Tibial artery (tissue), 4 donors: ENCODE measurements around the gene CEP55.
"Not testable (repeated sequence)": the region's sequence is repeated elsewhere in the genome, so short reads cannot be mapped to it uniquely, and the experiment has no call there.

ENCODE experiments used
- DNase-seq, 2 donors: peaks; one replicate each; pipeline ENCODE4 v3.0.0-alpha.2; 2019
- H3K27ac ChIP-seq, 2 donors: fragments of 200-600 bp; sonication (generic) in 1 of 2; 1 replicate in 1 of 2; 2 replicates in 1 of 2; pipeline ENCODE4 v1.5.1; 2018 to 2019; ENCODE audit warnings: mild to moderate bottlenecking in 1 of 2
- H3K27me3 ChIP-seq, 2 donors: fragments of 200-600 bp; sonication (generic) in 1 of 2; one replicate each; pipeline versions ENCODE4 v1.5.1 to v1.6.0; 2016 to 2019
- H3K36me3 ChIP-seq, 3 donors: fragments of 200-600 bp; sonication (generic) in 2 of 3; one replicate each; pipeline ENCODE4 v1.5.1; 2016 to 2019; ENCODE audit warnings: mild to moderate bottlenecking in 2 of 3
- H3K4me1 ChIP-seq, 4 donors: fragments of 200-600 bp; sonication (generic) in 2 of 4; 1 replicate in 3 of 4; 2 replicates in 1 of 4; pipeline ENCODE4 v1.5.1; 2016 to 2019
- H3K4me3 ChIP-seq, 2 donors: fragments of 200-600 bp; sonication (generic) in 1 of 2; 1 replicate in 1 of 2; 2 replicates in 1 of 2; pipeline ENCODE4 v1.5.1; 2018 to 2019; ENCODE audit warnings: mild to moderate bottlenecking in 2 of 2
- H3K9me3 ChIP-seq, 3 donors: fragments of 200-600 bp; sonication (generic) in 1 of 3; one replicate each; pipeline ENCODE4 v1.5.1; 2016 to 2019
- intact Hi-C: fragments of 100-400 bp; cut with DNase I; formaldehyde crosslinking; loops from one replicate; pipeline ENCODE4 v1.15.0; 2023; ENCODE audit warnings: low total_unique reads
- TF ChIP-seq, protein P1 (sequence below), 2 experiments: fragments of 200-600 bp in 1 of 2; fragments of 450-650 bp in 1 of 2; IDR thresholded peaks; one replicate each; pipeline ENCODE4 v1.5.1; 2017 to 2019; ENCODE audit warnings: antibody characterized with exemption in 2 of 2, mild to moderate bottlenecking in 1 of 2, moderate library complexity in 1 of 2

Gene CEP55

DNA sequence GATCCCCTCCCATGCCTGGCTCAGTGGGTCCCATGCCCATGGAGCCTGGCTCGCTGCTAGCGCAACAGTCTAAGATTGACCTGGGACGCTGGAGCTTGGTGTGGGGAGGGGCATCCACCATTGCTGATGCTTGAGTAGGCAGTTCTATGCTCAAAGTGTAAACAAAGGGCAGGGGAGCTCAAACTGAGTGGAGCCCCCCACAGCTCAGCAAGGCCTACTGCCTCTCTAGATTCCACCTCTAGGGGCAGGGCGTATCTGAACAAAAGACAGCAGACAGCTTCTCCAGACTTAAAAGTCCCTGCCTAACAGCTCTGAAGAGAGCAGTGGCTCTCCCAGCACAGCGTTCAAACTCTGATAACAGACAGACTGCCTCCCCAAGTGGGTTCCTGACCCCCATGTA lies 38.9 kb downstream of the CEP55 start:
- DNase-seq = no peak
- intact Hi-C loops = no loop called here
- Histone ChIP-seq H3K36me3 (no peaks in the 10 kb centered on the region), H3K4me1 (no peaks in the 10 kb centered on the region), H3K27ac (no peak overlapping the region), H3K9me3 (no peaks in the 10 kb centered on the region), H3K27me3 (peaks cover 0 to 15% of the 10 kb centered on the region in 2 donors), H3K4me3 (no peak overlapping the region)
- TF ChIP-seq, protein P1, sequence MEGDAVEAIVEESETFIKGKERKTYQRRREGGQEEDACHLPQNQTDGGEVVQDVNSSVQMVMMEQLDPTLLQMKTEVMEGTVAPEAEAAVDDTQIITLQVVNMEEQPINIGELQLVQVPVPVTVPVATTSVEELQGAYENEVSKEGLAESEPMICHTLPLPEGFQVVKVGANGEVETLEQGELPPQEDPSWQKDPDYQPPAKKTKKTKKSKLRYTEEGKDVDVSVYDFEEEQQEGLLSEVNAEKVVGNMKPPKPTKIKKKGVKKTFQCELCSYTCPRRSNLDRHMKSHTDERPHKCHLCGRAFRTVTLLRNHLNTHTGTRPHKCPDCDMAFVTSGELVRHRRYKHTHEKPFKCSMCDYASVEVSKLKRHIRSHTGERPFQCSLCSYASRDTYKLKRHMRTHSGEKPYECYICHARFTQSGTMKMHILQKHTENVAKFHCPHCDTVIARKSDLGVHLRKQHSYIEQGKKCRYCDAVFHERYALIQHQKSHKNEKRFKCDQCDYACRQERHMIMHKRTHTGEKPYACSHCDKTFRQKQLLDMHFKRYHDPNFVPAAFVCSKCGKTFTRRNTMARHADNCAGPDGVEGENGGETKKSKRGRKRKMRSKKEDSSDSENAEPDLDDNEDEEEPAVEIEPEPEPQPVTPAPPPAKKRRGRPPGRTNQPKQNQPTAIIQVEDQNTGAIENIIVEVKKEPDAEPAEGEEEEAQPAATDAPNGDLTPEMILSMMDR (IDR thresholded peaks at IDR 0.05) = no peak

DNA sequence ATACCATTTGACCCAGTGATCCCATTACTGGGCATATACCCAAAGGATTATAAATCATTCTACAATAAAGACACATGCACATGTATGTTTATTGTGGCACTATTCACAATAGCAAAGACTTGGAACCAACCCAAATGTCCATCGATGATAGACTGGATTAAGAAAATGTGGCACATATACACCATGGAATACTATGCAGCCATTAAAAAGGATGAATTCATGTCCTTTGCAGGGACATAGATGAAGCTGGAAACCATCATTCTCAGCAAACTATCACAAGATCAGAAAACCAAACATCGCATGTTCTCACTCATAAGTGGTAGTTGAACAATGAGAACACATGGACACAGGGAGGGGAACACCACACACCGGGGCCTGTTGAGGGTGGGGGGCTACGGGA lies 44.5 kb downstream of the CEP55 start:
- H3K4me1 ChIP-seq, H3K27ac ChIP-seq, H3K27me3 ChIP-seq, intact Hi-C loops, H3K9me3 ChIP-seq, H3K4me3 ChIP-seq, DNase-seq, H3K36me3 ChIP-seq: not testable (repeated sequence)

DNA sequence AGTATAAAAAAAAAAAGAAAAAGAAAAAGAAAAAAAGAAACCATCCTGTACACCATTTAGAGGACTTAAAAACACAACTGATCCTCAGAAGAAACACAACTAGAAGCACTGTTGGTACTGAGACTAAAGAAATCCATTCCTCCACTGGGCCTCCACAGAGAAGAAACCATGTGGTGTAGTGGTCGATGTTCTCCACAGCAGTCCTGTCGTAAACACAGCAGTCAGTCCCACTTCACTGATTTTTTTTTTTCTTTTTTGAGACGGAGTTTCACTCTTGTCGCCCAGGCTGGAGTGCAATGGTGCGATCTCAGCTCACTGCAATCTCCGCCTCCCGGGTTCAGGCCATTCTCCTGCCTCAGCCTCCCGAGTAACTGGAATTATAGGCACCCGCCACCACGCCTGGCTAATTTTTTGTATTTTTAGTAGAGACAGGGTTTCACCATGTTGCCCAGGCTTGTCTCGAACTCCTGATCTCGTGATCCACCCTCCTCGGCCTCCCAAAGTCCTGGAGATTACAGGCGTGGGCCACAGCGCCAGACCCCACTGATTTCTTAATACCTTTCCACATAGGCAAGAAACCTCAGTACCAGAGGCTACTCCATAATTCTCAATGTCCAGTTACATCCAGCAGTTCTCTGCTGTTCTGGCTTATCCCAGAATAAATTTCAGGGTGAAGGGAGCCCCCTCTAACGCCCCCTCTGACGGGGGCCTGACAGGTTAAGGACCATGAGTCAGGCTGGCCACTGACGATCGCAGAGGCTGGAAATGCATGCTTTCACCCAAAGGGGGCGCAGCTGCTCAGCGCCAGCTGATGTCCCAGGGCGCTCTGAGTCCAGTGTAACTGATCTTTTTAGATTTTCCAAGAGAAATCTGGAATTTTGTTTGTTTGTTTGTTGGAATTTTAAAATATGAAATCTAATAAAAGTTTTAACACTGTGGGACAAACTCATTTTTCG lies 45.3 kb downstream of the CEP55 start:
- peak overlapping the region in 1 of 2 donors; percentile 26 for H3K4me3 ChIP-seq
- peaks cover 0 to 3% of the 10 kb centered on the region in 2 donors for H3K27me3 ChIP-seq
- H3K4me1 ChIP-seq = peaks cover 0 to 7% (median 2%) of the 10 kb centered on the region in 4 donors
- no peaks in the 10 kb centered on the region for H3K36me3 ChIP-seq
- H3K9me3 ChIP-seq = no peaks in the 10 kb centered on the region
- TF ChIP-seq, protein P1 (IDR thresholded peaks at IDR 0.05) = peak; percentile 55 to 77
- no peak for DNase-seq
- intact Hi-C loops = no loop called here
- no peak overlapping the region for H3K27ac ChIP-seq

DNA sequence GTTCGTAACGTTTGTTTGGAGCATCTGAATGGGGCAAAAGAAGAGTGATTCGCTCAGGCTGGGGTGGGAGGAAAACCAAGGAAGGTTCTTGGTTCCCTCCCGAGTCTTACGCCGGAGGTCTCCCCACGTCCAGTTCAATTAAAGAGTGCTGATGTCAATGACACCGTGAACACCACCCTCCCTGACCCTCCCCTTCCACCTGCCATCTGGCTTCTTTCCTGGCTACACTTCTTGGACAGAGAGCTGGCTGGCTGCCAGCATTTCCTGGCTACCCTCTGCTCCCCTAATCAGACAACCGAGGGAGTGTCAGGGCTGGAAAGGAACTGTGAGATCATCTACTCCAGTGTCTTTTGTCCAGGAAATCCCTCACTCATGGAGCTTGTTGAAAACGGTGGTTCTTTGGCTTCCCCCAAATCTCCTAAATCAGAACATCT lies 46.0 kb downstream of the CEP55 start:
- no peaks in the 10 kb centered on the region for H3K36me3 ChIP-seq
- H3K27ac ChIP-seq = no peak overlapping the region
- H3K4me3 ChIP-seq = peak overlapping the region in 1 of 2 donors; percentile 26
- TF ChIP-seq, protein P1 (IDR thresholded peaks at IDR 0.05) = no peak
- peaks cover 0 to 3% of the 10 kb centered on the region in 2 donors for H3K27me3 ChIP-seq
- H3K9me3 ChIP-seq = no peaks in the 10 kb centered on the region
- no peak for DNase-seq
- intact Hi-C loops = no loop called here
- H3K4me1 ChIP-seq = peaks cover 0 to 7% (median 2%) of the 10 kb centered on the region in 4 donors

DNA sequence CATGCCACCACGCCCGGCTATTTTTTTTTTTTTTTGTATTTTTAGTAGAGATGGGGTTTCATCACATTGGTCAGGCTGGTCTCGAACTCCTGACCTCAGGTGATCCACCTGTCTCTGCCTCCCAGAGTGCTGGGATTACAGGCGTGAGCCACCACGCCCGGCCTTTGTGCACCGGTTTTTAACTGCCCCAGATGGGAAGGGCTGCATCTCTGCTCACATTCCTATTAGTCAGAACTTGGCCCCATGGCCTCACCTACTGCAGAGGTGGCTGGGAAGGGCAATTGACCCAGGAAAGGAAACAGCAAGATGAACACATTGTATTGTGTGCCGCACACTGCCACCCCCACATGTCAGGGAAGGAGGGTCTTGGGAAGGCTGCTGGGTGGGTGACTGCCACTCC lies 50.6 kb downstream of the CEP55 start:
- H3K27ac ChIP-seq, H3K36me3 ChIP-seq, H3K9me3 ChIP-seq, H3K27me3 ChIP-seq, intact Hi-C loops, DNase-seq, H3K4me3 ChIP-seq, H3K4me1 ChIP-seq: not testable (repeated sequence)

DNA sequence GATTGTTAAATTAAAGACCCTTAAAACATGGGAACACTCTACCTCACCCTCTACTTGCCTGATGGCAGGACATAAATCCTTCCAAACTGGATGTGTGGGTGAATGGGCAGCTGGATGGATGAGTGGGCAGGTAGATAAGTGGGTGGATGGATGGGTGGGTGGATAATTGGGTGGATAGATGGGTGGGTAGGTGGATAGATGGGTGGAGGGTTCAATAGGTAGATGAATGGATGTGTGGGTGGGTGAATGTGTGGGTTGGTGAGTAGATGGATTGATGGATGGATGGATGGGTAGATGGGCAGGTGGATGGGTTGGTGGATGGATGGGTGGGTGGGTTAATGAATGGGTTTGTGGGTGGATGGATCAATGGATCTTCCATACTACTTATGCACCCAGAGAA lies 51.1 kb downstream of the CEP55 start:
- H3K9me3 ChIP-seq = no peaks in the 10 kb centered on the region
- DNase-seq = no peak
- H3K4me1 ChIP-seq = peaks cover 0 to under 1% (median 0%) of the 10 kb centered on the region in 4 donors
- TF ChIP-seq, protein P1 (IDR thresholded peaks at IDR 0.05) = no peak
- no peak overlapping the region for H3K4me3 ChIP-seq
- intact Hi-C loops = no loop called here
- no peaks in the 10 kb centered on the region for H3K36me3 ChIP-seq
- peaks cover 0 to 7% of the 10 kb centered on the region in 2 donors for H3K27me3 ChIP-seq
- no peak overlapping the region for H3K27ac ChIP-seq
